ENCODE data around the gene ZNF439.

GRCh38 chr19:11905928-11906327 is 57.4 kb downstream of the ZNF439 start:
- no peak for TF ChIP-seq CTCF (IDR thresholded peaks at IDR 0.05)
- TF ChIP-seq POLR2A (IDR thresholded peaks at IDR 0.05) = no peak

All from breast epithelium (tissue), 3 donors.